HG03060 (cell line): ENCODE results near the gene PSEN2.
A peak's percentile ranks its signal among the peaks of the same experiment; 100 is the strongest.

Source experiments
- ATAC-seq: cut with Tn5 transposase; IDR thresholded peaks from one replicate; pipeline ENCODE4 v1.9.1; 2021; ENCODE audit warnings: low read depth, moderate number of reproducible peaks; ENCODE audit not compliant: unreplicated experiment

Gene PSEN2

GRCh38 chr1:226863446-226863845, 7.0 kb upstream of the PSEN2 start:
- ATAC-seq, result no peak

DNA sequence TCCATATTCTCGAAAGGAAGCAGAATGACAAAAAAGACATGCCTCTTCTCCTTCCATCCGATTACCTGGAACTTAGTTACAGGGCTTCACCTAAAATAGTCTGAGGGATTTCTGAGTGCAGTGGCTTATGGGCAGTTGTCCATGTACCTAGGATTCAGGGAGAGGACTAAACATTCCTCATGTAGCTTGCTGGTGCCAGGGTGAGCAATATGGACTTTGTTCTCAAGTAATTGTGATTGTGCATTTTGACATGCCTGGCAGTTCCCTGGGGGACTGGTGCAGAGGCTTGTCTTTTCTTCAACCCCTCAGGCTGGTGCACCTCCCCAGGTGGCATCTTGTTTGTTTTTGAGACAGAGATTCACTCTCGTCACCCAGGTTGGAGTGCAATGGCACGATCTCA, 6.1 kb upstream of the PSEN2 start:
- no peak for ATAC-seq

DNA sequence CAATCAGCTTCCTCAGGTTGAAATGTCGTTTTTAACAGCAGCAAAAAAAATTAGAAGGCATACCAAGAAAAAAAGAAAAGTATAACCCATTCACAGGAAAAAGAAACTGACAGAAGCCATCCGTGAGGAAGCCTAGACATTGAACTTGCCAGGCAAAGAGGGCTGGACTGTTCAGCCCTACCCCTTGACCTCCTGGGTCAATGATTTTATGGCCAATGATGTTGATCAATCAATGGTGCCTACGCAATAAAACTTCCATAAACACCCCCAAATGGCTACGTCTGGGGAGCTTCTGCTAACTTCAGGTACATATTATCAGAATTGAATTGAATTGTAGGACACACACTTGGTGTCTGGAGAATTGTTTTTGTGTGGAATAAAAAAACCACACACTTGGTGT, 4.8 kb upstream of the PSEN2 start:
- no peak for ATAC-seq

GRCh38 chr1:226867461-226868054, 2.9 kb upstream of the PSEN2 start:
- no peak for ATAC-seq

DNA sequence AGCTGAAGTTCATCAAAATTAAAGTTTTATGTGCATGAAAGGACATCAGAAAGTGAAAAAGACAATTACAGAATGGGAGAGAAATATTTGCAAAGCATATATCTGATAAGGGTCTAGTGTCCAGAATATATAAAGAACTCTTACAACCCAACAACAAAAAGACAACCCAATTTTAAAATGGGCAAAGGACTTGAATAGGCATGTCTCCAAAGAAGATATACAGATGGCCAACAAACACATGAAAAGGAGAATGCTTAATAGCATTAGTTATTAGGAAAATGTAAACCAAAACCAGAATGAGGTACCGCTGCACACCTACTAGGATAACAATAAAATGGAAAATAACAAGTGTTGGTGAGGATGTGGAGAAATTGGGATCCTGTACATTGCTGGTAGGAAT, 1.7 kb upstream of the PSEN2 start:
- ATAC-seq, result no peak

GRCh38 chr1:226870026-226870400, 403 bp upstream of the PSEN2 start:
- peak; percentile 24 for ATAC-seq

DNA sequence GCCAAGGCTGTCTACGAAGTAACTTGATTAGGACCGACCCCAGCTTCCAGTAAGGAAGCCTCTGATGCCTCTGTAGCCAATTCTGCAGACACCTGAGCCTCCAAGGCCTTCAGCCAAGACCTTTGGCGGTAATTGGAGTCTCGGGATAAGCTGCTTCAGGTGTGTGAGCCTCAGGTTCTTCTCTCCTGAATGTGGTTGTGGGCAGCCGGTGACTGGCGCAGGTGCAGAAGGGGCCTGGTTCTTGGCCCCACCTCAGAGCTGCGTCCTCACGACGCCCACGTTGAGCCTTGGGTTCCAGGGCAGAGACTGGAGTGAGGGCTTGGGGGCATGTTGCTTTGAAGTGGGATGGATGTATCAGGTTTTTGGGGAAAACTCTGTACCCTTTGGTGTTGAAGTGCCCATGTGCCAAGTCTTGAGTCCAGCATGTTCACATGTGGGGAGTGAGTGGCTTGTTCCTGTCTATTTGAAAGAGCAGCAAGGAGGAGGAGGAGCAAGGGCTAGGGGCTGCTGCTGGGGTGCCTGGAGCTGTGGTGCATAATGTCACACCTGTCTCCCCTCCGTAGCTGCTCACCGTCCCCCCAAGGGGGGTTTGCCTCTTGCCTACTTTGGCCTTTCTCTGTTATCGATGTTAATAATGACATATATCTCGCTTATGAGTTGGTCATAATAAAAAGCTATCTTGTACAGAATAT, 1.4 kb downstream of the PSEN2 start:
- no peak for ATAC-seq

GRCh38 chr1:226872437-226872836, 2.0 kb downstream of the PSEN2 start:
- no peak for ATAC-seq

DNA sequence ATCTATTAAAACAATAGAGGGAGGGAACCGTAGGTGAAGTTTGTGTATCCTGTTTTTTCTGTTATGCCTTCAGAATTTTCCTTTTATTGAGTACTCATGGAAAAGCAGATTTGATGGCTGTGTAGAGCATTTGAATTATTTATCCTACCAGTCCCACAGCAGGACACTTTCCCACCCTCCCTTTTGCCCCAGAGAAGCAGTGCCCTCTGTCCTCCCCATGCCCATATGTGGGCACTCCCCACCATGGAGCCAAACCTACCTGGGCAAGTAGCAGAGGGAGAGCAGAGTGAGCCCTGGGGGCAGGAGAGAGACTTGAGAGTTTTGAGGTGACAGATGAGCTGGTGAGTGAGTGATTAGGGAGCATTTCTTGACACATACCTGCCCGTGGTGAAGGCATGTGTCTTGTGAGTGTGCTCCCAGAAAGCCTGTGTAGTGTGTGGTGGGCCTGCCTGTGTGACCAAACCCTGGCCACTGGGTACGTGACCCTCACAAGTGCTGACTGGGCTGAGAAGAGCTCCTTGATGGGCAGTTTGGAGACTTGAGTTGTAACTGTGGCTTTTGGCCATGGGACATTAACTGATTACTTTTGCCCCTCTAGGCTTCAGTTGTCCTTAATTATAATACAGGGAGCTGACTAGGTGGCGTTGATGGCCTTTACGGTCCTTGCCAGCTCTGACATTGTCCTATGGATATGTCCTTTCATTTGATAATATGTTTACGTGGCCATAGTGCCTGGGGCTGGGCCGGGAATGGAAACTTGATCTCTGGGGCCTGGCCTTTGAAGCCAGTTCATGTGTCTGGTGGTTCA, 3.6 kb downstream of the PSEN2 start:
- ATAC-seq, result no peak

GRCh38 chr1:226874579-226875425, 4.4 kb downstream of the PSEN2 start:
- no peak for ATAC-seq

- no peak for ATAC-seq
Measured at GRCh38 chr1:226875641-226876295, 5.4 kb downstream of the PSEN2 start.

- ATAC-seq, result no peak
Measured at GRCh38 chr1:226877669-226878068, 7.3 kb downstream of the PSEN2 start.

- no peak for ATAC-seq
Measured at GRCh38 chr1:226880372-226881287, 10.2 kb downstream of the PSEN2 start.

DNA sequence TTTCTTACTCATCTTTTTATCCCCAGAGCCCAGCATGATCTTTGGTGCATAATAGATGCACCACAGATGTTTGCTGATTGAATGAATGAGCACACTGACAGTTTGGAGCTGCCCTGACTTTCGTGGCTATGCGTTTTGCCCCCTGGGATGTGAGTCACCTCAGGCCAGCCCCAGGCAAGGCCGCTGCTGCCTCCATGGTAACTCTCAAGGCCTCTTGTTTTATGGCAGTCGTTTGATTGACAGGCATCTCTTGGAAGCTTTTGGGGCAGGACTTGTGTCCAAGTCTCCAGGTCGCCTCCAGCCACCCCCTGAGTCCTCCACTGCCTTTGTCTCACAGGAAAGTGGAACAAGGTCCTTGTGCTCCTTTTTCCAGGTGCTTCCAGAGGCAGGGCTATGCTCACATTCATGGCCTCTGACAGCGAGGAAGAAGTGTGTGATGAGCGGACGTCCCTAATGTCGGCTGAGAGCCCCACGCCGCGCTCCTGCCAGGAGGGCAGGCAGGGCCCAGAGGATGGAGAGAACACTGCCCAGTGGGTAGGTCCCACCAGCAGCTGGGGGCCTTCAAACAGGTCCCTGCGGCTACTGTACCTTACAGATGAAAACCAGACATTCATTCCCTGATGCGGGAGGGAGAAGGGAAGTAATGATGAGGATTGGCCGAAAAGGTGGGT, 11.2 kb downstream of the PSEN2 start:
- ATAC-seq, result no peak

- no peak for ATAC-seq
Measured at GRCh38 chr1:226882187-226882586, 11.8 kb downstream of the PSEN2 start.

DNA sequence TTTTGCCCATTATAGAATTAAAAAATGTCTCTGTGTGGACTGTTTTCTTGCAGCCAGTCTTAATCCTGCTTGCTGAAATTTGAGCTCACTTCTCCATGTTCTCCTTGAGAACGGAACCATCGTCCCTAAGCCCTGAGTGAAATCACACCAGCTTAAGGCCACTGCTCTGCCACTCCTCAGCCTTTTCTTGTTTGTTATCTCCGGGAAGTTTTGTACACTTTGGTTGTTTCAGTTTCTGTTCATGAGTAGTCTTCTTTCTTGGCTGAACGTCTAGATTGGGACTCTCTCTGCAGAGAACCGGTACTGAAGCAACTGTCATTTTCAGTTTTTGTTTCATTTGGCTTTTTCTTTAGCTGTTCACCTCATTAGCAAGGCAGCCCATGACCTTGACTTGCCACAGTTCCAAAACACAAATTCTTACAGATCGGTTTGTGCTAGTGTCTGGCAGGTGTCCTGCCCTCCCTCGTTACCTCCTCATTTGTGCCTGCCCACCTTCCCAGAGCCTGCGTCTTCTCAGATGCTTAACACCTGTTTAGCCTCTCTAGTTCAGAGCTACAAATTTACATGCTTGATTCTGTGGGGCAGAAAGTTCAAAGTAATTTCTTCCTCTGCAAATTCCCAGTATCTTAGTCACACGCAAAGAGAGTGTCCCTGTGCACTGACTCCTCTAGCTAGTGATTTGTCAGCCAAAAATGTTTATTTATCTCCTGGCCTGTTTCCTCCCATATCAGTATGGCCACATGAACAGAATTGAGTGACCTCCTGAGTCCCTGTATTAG, 12.4 kb downstream of the PSEN2 start:
- ATAC-seq, result peak; percentile 96

- no peak for ATAC-seq
Measured at GRCh38 chr1:226883630-226884029, 13.2 kb downstream of the PSEN2 start.

- ATAC-seq, result no peak
Measured at GRCh38 chr1:226884116-226884625, 13.8 kb downstream of the PSEN2 start.
